CD4-positive, alpha-beta T cell (primary cell): Measurements from ENCODE around the gene CPB2. TPM values are rescaled to one million over a fixed set of nuclear protein-coding genes. Genes with fewer than 3 reads are reported as not detected.

Source experiments
- ATAC-seq: fragments of 200-7000 bp; cut with Tn5 transposase; one replicate; pipeline ENCODE4 v1.10.0; 2022; ENCODE audit warnings: mild to moderate bottlenecking; ENCODE audit not compliant: poor library complexity
- CTCF ChIA-PET: fragments of 350-600 bp; sonication (Branson Sonifier 250); formaldehyde crosslinking; loops from one replicate; lab custom pipeline; 2021; ENCODE audit warnings: antibody characterized with exemption, inconsistent platforms; lab: Charles Lee
- POLR2A ChIA-PET: fragments of 350-600 bp; sonication (Branson Sonifier 250); formaldehyde crosslinking; loops from one replicate; lab custom pipeline; 2021; ENCODE audit warnings: antibody characterized with exemption, inconsistent platforms; lab: Charles Lee
- DNase-seq, 14 experiments: peaks; one replicate each; pipeline ENCODE4 v3.0.0-alpha.2; 2013 to 2020; ENCODE audit warnings: mixed read lengths in 2 of 14
- H3K27ac ChIP-seq, 2 donors: one replicate each; pipeline versions ENCODE4 v1.5.1 to v1.7.0; 2013; ENCODE audit warnings: low read length in 2 of 2, low read depth in 1 of 2, mild to moderate bottlenecking in 1 of 2
- H3K27me3 ChIP-seq, 2 experiments: 1 replicate in 1 of 2; 2 replicates in 1 of 2; pipeline versions ENCODE4 v1.6.1 to v1.7.0; 2013; ENCODE audit warnings: low read length in 2 of 2, control low read depth in 1 of 2, mild to moderate bottlenecking in 1 of 2, moderate library complexity in 1 of 2; ENCODE audit not compliant: insufficient read depth in 2 of 2, control insufficient read depth in 1 of 2
- H3K36me3 ChIP-seq: one replicate; pipeline ENCODE4 v1.6.1; 2013; ENCODE audit warnings: low read length, control low read depth; ENCODE audit not compliant: insufficient read depth
- H3K4me1 ChIP-seq: one replicate; pipeline ENCODE4 v1.6.1; 2013; ENCODE audit warnings: low read length, control low read depth; ENCODE audit not compliant: insufficient read depth
- H3K4me3 ChIP-seq: one replicate; pipeline ENCODE4 v1.5.1; 2013; ENCODE audit warnings: mild to moderate bottlenecking, low read length, moderate library complexity
- H3K9me3 ChIP-seq, 2 experiments: 1 replicate in 1 of 2; 2 replicates in 1 of 2; pipeline versions ENCODE4 v1.6.1 to v1.7.0; 2013; ENCODE audit warnings: low read length in 2 of 2, mild to moderate bottlenecking in 2 of 2, control low read depth in 1 of 2, moderate library complexity in 1 of 2; ENCODE audit not compliant: control insufficient read depth in 1 of 2, insufficient read depth in 1 of 2
- H3K27ac Mint-ChIP-seq: one replicate; pipeline ENCODE4 v1.8.0; 2020; ENCODE audit warnings: mixed read lengths
- H3K27me3 Mint-ChIP-seq: one replicate; pipeline ENCODE4 v1.8.0; 2021; ENCODE audit warnings: mixed read lengths
- H3K36me3 Mint-ChIP-seq: one replicate; pipeline ENCODE4 v1.8.0; 2021; ENCODE audit warnings: low read depth, mixed read lengths
- H3K4me1 Mint-ChIP-seq: one replicate; pipeline ENCODE4 v1.8.0; 2021; ENCODE audit warnings: low read depth, mixed read lengths
- H3K4me3 Mint-ChIP-seq: one replicate; pipeline ENCODE4 v1.8.0; 2020; ENCODE audit warnings: mild to moderate bottlenecking, mixed read lengths
- H3K9me3 Mint-ChIP-seq: one replicate; pipeline ENCODE4 v1.8.0; 2020; ENCODE audit warnings: mixed read lengths
- intact Hi-C, 2 experiments: fragments of 100-400 bp; cut with DNase I in 1 of 2; cut with micrococcal nuclease in 1 of 2; formaldehyde crosslinking; loops; one replicate each; pipeline versions ENCODE4 v1.15.1 to v1.9.0; 2023 to 2025; cut with DNase I, micrococcal nuclease
- total RNA-seq, 174 experiments: library from RNA in 2 of 174; stranded (reverse) in 2 of 174; gene quantifications; one replicate each; pipeline ENCODE4 v1.2.3 and lab custom pipeline; 2021 to 2026
- TF ChIP-seq, protein P1 (sequence below): fragments of 200-600 bp; IDR thresholded peaks from one replicate; pipeline ENCODE4 v1.8.0; 2022; ENCODE audit warnings: antibody characterized with exemption, mild to moderate bottlenecking

CPB2 gene
- total RNA-seq, 2 experiments from 2014 or later, result not detected

DNA sequence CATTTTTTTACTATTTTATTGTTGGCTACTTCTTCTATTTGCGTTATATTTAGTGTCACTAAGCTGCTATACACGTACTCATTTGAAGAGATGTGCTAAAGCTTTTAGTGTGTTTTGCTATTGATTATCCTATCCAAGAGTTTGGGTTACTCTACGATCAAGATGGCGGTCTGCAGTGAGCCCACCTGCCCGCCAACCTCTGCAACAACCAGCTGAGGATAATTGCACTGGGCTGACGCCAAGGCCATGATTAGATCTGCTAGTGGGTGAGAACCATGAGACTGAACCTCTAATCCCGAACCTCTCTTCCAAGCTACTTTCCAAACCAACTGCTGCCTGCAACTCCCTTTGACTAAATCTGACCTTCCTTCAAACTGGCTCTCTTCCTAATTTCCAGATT, 1.8 kb downstream of the CPB2 start:
- Mint-ChIP-seq H3K9me3 (no peaks in the 10 kb centered on the region), H3K27ac (no peak overlapping the region), H3K4me1 (peaks cover 7% of the 10 kb centered on the region), H3K27me3 (no peaks in the 10 kb centered on the region), H3K4me3 (no peak overlapping the region), H3K36me3 (no peaks in the 10 kb centered on the region)
- ATAC-seq, result no peak
- CTCF ChIA-PET, result interaction anchor here (1.3 kb wide), 1 partner anchor 9 kb away, joined by 4 read pairs; no protein-coding TSS in a partner anchor
- no peaks in the 10 kb centered on the region for H3K9me3 ChIP-seq
- POLR2A ChIA-PET, result no interaction called here
- DNase-seq, result no peak
- TF ChIP-seq, protein P1, sequence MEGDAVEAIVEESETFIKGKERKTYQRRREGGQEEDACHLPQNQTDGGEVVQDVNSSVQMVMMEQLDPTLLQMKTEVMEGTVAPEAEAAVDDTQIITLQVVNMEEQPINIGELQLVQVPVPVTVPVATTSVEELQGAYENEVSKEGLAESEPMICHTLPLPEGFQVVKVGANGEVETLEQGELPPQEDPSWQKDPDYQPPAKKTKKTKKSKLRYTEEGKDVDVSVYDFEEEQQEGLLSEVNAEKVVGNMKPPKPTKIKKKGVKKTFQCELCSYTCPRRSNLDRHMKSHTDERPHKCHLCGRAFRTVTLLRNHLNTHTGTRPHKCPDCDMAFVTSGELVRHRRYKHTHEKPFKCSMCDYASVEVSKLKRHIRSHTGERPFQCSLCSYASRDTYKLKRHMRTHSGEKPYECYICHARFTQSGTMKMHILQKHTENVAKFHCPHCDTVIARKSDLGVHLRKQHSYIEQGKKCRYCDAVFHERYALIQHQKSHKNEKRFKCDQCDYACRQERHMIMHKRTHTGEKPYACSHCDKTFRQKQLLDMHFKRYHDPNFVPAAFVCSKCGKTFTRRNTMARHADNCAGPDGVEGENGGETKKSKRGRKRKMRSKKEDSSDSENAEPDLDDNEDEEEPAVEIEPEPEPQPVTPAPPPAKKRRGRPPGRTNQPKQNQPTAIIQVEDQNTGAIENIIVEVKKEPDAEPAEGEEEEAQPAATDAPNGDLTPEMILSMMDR, result no peak
- H3K4me1 ChIP-seq, result no peaks in the 10 kb centered on the region
- no peak overlapping the region for H3K27ac ChIP-seq
- H3K36me3 ChIP-seq, result no peaks in the 10 kb centered on the region
- no peak overlapping the region for H3K4me3 ChIP-seq
- peaks cover 0 to 3% of the 10 kb centered on the region in 2 experiments for H3K27me3 ChIP-seq
- intact Hi-C loops, result no loop called here

DNA sequence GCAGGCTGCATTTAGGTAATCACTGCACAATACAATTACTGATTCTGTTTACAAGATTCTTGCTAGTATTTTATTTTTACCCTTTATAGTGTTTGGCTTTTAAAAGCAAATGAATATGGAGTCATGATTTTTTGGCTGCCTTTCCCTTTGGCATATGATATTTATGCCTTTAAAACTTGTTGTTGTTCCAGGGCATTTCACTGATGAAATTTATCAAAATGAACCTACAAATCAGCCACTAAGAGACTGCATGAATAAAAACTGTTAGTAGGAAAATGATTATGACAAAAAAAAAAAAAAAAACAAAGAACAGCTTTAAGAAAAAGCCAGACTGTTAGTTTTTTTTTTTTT, 2.6 kb downstream of the CPB2 start:
- Mint-ChIP-seq H3K4me3 (no peak overlapping the region), H3K36me3 (no peaks in the 10 kb centered on the region), H3K27me3 (no peaks in the 10 kb centered on the region), H3K9me3 (no peaks in the 10 kb centered on the region), H3K4me1 (peaks cover 5% of the 10 kb centered on the region), H3K27ac (no peak overlapping the region)
- Histone ChIP-seq H3K36me3 (no peaks in the 10 kb centered on the region), H3K4me1 (no peaks in the 10 kb centered on the region), H3K27ac (no peak overlapping the region), H3K9me3 (no peaks in the 10 kb centered on the region), H3K27me3 (peaks cover 0 to 3% of the 10 kb centered on the region in 2 experiments), H3K4me3 (no peak overlapping the region)
- ATAC-seq (no peak), DNase-seq (no peak)
- ChIA-PET CTCF (interaction anchor here (1.3 kb wide), 1 partner anchor 10 kb away, joined by 4 read pairs; no protein-coding TSS in a partner anchor), POLR2A (no interaction called here)
- TF ChIP-seq, protein P1, result no peak
- intact Hi-C loops, result no loop called here

DNA sequence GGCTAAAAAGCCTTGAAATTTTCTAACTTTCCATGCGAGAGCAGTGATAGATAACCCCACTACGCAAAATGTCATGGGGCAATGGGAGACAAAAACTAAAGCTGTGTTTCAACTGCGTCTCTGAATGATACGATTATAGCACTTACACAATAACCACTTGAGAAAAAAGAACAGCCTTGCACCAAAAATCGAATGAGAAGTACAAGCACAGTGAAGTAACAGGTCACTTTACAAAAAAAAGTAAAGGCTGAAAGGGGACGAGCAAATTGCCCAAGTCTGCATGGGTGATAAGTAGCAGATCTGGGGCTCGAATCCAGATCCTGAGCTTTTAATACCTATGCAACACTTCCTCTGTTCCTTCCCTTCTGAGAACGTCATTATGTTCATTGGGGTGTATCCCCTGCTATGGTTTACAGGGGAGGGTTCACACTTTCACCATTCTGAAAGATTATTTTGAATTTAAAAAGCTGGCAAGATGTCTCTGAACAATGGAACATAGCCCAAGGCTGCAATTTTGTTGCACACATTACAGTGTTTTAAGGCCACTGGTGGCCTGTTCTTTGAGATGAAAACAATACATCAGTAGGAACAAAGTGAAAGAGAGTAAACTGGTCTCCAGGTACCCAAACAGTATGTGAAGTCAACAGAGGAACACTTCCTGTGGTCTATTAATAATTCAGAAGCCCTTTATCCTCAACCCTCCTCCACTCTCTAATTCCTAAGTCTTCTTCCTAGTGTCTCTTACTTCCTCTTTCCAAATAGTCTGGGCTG, 3.2 kb downstream of the CPB2 start:
- Mint-ChIP-seq H3K36me3 (no peaks in the 10 kb centered on the region), H3K27ac (no peak overlapping the region), H3K4me1 (no peaks in the 10 kb centered on the region), H3K9me3 (no peaks in the 10 kb centered on the region), H3K4me3 (no peak overlapping the region), H3K27me3 (no peaks in the 10 kb centered on the region)
- no peak overlapping the region for H3K27ac ChIP-seq
- intact Hi-C loops, result no loop called here
- TF ChIP-seq, protein P1, result no peak
- POLR2A ChIA-PET, result no interaction called here
- no peak overlapping the region for H3K4me3 ChIP-seq
- no peaks in the 10 kb centered on the region for H3K36me3 ChIP-seq
- ATAC-seq (no peak), DNase-seq (no peak)
- no peaks in the 10 kb centered on the region for H3K9me3 ChIP-seq
- H3K4me1 ChIP-seq, result no peaks in the 10 kb centered on the region
- CTCF ChIA-PET, result no interaction called here
- peaks cover 0 to 3% of the 10 kb centered on the region in 2 experiments for H3K27me3 ChIP-seq
